Stomach smooth muscle (tissue), 2 donors: ENCODE measurements around the gene UCK2.

Experiments used
- H3K27ac ChIP-seq: one replicate; pipeline ENCODE4 v1.7.0; 2013; ENCODE audit warnings: mild to moderate bottlenecking, low read length, inconsistent platforms
- H3K27me3 ChIP-seq, 2 donors: one replicate each; pipeline ENCODE4 v1.7.0; 2013; ENCODE audit warnings: low read length in 2 of 2; ENCODE audit not compliant: insufficient read depth in 2 of 2, control insufficient read depth in 1 of 2
- H3K36me3 ChIP-seq, 2 donors: one replicate each; pipeline ENCODE4 v1.7.0; 2013; ENCODE audit warnings: low read length in 2 of 2; ENCODE audit not compliant: control insufficient read depth in 2 of 2, insufficient read depth in 2 of 2
- H3K4me1 ChIP-seq: one replicate; pipeline ENCODE4 v1.7.0; 2013; ENCODE audit warnings: low read length; ENCODE audit not compliant: control insufficient read depth, insufficient read depth
- H3K4me3 ChIP-seq, 2 donors: one replicate each; pipeline ENCODE4 v1.7.0; 2013; ENCODE audit warnings: low read length in 2 of 2
- H3K9ac ChIP-seq, 2 donors: one replicate each; pipeline ENCODE4 v1.7.0; 2013; ENCODE audit warnings: low read length in 2 of 2, mild to moderate bottlenecking in 1 of 2
- H3K9me3 ChIP-seq, 2 donors: one replicate each; pipeline ENCODE4 v1.7.0; 2013; ENCODE audit warnings: low read length in 2 of 2; ENCODE audit not compliant: control insufficient read depth in 2 of 2
- donor health status: healthy.
- donor health status: Pancreatic carcinoma.

Gene UCK2

DNA sequence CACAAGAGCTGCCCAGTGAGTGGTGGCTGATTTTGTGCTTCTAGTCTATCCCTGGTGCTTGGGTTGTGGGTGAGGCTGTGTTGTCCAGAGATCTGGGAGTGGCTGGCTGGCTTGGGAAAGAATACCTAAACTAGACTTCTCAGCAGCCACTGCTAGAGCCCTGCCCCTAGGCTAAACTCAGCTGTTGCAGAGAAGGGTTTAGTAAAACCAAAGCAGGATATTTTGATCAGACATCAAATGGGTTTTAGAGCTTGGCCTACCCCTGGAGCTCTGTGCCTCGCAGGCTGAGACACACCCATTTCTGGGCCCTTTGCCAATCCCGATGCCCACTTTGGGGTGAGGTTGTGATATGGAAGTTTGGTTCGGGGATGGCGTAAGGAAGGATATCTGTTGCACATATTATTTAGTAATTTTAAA is 88.5 kb downstream of the UCK2 start:
- H3K9me3 ChIP-seq = no peaks in the 10 kb centered on the region
- no peaks in the 10 kb centered on the region for H3K4me1 ChIP-seq
- H3K4me3 ChIP-seq = no peak overlapping the region
- H3K36me3 ChIP-seq = no peaks in the 10 kb centered on the region
- no peaks in the 10 kb centered on the region for H3K27me3 ChIP-seq
- H3K27ac ChIP-seq = no peak overlapping the region
- no peak overlapping the region for H3K9ac ChIP-seq

DNA sequence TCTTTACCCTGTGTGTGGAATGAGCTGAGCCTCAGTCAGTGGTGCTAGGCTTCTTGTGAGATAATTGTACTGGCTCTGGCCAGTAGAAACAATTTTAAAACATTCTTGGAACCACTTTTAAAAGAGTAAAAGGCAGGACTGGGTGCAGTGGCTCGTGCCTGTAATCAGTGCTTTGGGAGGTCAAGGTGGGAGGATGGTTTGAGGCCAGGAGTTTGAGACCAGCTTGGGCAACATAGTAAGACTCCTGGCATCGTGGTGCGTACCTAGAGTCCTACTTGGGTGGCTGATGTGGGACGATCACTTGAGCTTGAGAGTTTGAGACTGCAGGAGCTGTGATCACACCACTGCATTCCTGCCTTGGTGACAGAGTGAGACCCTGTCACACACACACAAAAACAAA is 89.8 kb downstream of the UCK2 start:
- no peaks in the 10 kb centered on the region for H3K27me3 ChIP-seq
- H3K4me1 ChIP-seq = no peaks in the 10 kb centered on the region
- H3K36me3 ChIP-seq = no peaks in the 10 kb centered on the region
- no peak overlapping the region for H3K27ac ChIP-seq
- H3K4me3 ChIP-seq = no peak overlapping the region
- no peaks in the 10 kb centered on the region for H3K9me3 ChIP-seq
- no peak overlapping the region for H3K9ac ChIP-seq

DNA sequence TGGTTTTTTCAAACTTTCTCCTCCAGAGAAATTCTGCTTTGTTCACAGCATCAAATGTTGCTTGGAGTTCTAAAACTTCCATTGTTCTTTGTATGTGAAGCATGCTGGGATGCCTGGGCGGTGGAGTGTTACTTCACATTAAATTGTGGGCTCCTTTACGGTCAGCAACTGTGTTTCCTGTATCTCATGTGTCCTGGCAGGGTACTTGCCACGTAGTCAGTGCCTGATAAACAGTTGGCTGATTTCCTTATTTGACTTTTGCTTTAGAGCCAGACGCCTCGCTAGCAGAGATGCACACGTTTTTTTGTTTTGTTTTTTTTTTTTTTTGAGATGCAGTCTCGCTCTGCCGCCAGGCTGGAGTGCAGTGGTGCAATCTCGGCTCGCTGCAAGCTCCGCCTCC is 96.7 kb downstream of the UCK2 start:
- Histone ChIP-seq H3K9me3 (no peaks in the 10 kb centered on the region), H3K4me1 (no peaks in the 10 kb centered on the region), H3K27me3 (peaks cover 0 to 2% of the 10 kb centered on the region in 2 donors), H3K27ac (no peak overlapping the region), H3K9ac (no peak overlapping the region), H3K36me3 (no peaks in the 10 kb centered on the region), H3K4me3 (no peak overlapping the region)

DNA sequence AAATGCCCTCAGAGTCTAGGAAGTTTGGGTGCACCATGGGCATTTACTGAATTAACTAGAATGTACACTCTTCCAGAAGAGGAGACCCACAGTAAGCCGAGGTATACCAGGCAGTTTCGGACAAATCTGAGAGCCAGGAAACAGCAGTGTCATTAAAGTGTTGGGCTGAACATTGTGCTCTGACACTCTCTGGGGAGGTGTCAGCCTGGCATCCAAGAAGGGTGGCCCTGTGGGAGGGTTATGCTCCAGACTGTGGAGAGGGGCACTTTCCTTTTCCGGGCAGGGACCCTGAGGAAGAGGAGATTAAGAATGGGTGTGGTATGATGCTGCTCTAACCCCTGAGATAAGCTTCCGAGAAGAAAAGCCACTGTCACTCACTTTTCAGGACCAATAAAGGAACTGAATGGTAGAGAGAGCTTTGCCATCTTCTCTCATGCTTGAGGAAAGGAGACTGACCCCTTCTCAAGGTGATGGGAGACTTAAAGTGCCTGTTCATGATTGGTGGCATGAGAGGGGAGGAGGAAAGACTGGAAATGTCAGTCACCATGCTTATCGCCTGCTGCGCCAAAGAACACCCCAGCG is 98.2 kb downstream of the UCK2 start:
- H3K4me1 ChIP-seq = no peaks in the 10 kb centered on the region
- peaks cover 0 to 5% of the 10 kb centered on the region in 2 donors for H3K27me3 ChIP-seq
- no peak overlapping the region for H3K4me3 ChIP-seq
- H3K36me3 ChIP-seq = no peaks in the 10 kb centered on the region
- H3K27ac ChIP-seq = no peak overlapping the region
- no peak overlapping the region for H3K9ac ChIP-seq
- no peaks in the 10 kb centered on the region for H3K9me3 ChIP-seq

DNA sequence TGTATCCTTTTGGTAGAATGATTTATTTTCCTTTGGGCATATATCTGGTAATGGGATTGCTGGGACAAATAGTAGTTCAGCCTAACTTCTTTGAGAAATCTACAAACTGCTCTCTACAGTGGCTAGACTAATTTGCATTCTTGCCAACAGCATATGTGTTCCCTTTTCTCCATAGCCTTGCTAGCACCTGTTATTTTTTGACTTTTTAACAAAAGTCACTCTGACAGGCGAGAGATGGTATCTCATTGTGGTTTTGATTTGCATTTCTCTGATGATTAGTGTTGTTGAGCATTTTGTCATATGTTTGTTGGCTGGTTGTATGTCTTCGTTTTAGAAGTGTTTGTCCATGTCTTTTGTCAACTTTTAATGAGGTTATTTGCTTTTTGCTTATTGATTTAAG is 99.8 kb downstream of the UCK2 start:
- H3K27me3 ChIP-seq = peaks cover 0 to 5% of the 10 kb centered on the region in 2 donors
- H3K9ac ChIP-seq = no peak overlapping the region
- H3K4me3 ChIP-seq = no peak overlapping the region
- H3K36me3 ChIP-seq = no peaks in the 10 kb centered on the region
- H3K4me1 ChIP-seq = no peaks in the 10 kb centered on the region
- H3K9me3 ChIP-seq = no peaks in the 10 kb centered on the region
- no peak overlapping the region for H3K27ac ChIP-seq

DNA sequence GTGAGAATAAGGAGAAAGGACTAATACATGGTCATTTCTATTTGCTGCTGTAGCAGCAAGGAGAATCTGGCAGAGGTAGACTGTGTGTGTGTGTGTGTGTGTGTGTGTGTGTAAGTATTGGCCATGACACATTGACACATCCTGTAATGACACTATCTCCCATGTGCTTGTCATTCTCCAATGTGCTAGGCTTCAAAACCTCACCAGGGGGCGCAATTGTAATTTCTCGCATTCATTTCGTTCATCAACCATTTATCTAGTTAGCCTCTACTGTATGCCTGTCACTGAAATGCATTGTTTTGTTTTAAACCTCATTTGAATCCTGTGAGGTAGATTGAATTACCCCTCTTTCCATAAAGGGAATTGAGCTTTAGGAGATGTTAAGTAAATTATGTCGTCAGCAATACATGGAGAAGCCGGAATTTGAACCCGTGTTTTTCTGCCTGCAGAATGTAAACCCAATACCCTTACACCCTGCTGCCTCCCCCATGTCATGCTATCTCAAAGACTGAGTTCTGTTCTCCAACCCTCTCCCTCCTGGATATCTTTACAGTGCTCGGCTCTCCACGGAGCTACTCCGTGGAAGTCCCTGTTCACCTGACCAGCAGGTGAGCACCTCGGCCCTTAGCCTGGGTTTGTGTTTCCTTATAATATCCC is 100.8 kb downstream of the UCK2 start:
- Histone ChIP-seq H3K27me3 (peaks cover 0 to 5% of the 10 kb centered on the region in 2 donors), H3K4me1 (no peaks in the 10 kb centered on the region), H3K36me3 (no peaks in the 10 kb centered on the region), H3K9ac (no peak overlapping the region), H3K4me3 (no peak overlapping the region), H3K9me3 (no peaks in the 10 kb centered on the region), H3K27ac (no peak overlapping the region)

DNA sequence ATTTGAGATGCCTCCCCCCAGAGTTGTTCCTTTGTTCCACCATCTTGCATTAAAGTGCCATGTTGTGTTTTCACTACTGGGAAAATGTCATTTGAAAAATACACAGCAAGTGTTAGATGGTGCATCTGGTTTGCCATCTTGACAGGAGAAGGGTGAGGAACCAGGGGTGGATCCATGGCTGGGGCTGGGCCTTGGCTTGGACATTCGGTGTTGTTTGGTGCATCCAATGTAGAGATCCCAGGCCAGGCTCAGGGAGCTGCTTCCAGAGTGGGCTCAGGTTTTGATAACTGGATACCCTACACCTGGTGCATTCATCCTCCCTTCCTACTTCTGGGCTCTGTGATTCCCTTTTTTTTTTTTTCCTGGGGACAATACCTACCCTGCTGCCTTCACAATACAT is 103.5 kb downstream of the UCK2 start:
- no peak overlapping the region for H3K27ac ChIP-seq
- H3K27me3 ChIP-seq = peaks cover 0 to 3% of the 10 kb centered on the region in 2 donors
- H3K4me3 ChIP-seq = no peak overlapping the region
- H3K36me3 ChIP-seq = no peaks in the 10 kb centered on the region
- no peak overlapping the region for H3K9ac ChIP-seq
- no peaks in the 10 kb centered on the region for H3K9me3 ChIP-seq
- no peaks in the 10 kb centered on the region for H3K4me1 ChIP-seq

DNA sequence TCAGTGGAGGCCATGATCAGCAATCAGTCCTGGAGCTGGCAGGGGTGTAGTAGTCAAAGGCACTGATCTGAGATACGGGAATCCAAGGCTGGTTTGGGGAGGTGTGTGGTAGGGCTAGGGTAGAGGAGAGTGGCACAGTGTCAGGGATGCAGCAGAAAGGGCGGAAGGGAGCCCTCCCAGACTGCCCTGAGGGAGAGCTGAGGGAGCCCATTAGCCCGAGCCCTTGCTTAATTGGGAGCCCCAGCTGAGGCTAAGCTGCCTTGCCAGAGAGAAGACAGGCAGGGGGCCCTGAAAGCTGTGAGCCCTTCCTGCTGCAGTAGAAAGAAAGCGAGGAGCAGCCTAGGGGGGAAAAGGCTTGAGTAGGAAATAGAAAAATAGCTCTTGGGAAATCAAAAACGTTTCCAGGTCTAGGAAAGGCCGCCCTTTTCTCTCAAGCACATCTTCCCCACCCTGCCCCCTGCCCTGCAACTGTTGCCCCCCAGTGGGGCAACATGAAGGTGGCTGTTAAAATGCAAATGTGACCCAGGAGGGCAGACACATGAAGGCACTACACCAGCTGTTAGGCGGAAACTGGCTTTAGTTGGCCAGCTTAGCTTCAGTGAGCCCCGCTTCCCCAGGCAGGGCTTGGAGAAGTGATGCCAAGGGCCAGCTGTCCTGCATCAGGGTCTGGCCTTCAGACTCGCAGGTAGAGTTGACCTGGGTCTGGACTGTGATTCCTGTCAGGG is 106.2 kb downstream of the UCK2 start:
- Histone ChIP-seq H3K27me3 (peaks cover 0 to 3% of the 10 kb centered on the region in 2 donors), H3K9ac (no peak overlapping the region), H3K4me3 (no peak overlapping the region), H3K27ac (no peak overlapping the region), H3K4me1 (no peaks in the 10 kb centered on the region), H3K36me3 (no peaks in the 10 kb centered on the region), H3K9me3 (no peaks in the 10 kb centered on the region)

DNA sequence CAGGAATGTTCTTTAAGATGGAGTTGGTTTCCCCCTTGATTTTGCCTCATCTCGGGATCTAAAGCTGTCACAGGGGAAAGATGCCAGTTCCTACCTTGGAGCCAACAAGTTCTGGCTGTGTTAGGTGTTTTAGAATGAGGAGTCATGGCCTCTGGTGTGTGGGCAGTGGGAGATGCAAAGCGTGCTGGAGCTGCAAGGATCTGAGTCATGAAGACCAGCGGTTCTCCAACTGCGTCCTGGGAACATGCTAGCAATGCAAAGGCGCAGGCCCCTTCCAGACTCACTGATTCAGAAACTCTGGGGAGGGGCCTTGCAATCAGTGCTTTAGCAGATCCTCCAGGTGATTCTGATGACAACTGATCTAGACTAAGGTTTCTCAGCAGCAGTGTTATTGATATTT is 109.1 kb downstream of the UCK2 start:
- Histone ChIP-seq H3K4me1 (no peaks in the 10 kb centered on the region), H3K4me3 (no peak overlapping the region), H3K9ac (no peak overlapping the region), H3K9me3 (no peaks in the 10 kb centered on the region), H3K36me3 (no peaks in the 10 kb centered on the region), H3K27me3 (no peaks in the 10 kb centered on the region), H3K27ac (no peak overlapping the region)

DNA sequence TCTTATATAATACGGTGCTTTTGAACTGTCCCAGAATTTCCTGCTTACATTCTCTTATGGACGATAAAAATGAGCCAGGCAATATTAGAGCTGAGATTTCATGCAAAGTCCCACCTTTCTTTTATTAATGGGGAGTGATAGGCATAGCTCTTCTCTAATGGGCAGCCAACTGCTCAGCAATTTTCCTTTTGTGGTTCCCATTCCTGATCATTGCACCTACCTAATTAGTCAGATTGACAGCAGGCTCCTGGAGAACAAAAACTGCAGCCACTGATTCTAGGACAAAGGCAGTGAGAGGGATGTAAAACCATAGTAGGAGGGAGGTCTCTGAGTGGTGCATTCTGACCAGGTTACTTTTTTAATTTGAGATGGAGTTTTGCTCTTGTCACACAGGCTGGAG is 110.4 kb downstream of the UCK2 start:
- no peaks in the 10 kb centered on the region for H3K9me3 ChIP-seq
- no peaks in the 10 kb centered on the region for H3K27me3 ChIP-seq
- H3K4me1 ChIP-seq = no peaks in the 10 kb centered on the region
- H3K36me3 ChIP-seq = no peaks in the 10 kb centered on the region
- no peak overlapping the region for H3K4me3 ChIP-seq
- no peak overlapping the region for H3K9ac ChIP-seq
- no peak overlapping the region for H3K27ac ChIP-seq

DNA sequence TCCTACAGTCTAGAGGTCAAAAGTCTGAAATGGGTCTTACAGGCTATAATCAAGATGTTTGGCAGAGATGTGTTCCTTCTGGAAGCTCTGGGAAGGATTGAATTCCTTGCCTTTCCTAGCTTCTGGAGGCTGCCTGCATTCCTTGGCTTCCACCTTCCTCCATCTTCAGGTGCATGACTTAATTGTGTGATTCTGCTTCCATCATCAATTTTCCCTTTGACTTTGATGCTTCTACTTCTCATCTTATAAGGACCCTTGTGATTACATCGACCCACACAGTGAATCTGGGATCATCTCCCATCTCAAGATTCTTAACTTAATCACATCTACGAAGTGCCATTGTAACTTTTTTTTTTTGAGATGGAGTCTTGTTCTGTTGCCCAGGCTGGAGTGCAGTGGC is 111.4 kb downstream of the UCK2 start:
- Histone ChIP-seq H3K4me3 (no peak overlapping the region), H3K9ac (no peak overlapping the region), H3K9me3 (no peaks in the 10 kb centered on the region), H3K27me3 (no peaks in the 10 kb centered on the region), H3K27ac (no peak overlapping the region), H3K4me1 (no peaks in the 10 kb centered on the region), H3K36me3 (no peaks in the 10 kb centered on the region)
